GM21423 (cell line): ENCODE results near the gene IL1RAPL1.
"Not testable (repeated sequence)": the region's sequence is repeated elsewhere in the genome, so short reads cannot be mapped to it uniquely, and the experiment has no call there.

Source experiments
- ATAC-seq: cut with Tn5 transposase; IDR thresholded peaks from one replicate; pipeline ENCODE4 v1.9.1; 2021; ENCODE audit warnings: mild to moderate bottlenecking, moderate library complexity; ENCODE audit not compliant: unreplicated experiment

IL1RAPL1 gene

DNA sequence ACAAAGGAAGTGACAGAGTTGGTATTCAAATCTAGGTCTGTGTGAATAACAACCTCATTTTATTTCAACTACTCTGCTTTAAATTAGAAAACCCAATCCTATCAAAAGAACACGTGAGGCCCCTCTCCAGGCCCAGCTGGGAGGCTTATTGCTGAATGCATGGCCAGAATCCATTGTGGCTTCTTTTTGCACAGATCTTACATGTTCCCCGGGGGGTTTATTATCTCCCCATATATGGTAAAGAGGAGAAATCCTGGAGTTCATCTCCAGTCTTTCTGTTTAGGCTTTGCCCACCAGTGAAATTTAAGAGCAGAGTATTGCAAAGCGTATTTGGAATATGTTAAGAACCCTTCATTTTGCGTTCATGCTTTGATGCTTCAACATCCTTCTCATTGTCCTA lies 655.6 kb downstream of the IL1RAPL1 start:
- ATAC-seq = no peak

- ATAC-seq = no peak
Observed at GRCh38 chrX:29243942-29244341, 656.7 kb downstream of the IL1RAPL1 start.

DNA sequence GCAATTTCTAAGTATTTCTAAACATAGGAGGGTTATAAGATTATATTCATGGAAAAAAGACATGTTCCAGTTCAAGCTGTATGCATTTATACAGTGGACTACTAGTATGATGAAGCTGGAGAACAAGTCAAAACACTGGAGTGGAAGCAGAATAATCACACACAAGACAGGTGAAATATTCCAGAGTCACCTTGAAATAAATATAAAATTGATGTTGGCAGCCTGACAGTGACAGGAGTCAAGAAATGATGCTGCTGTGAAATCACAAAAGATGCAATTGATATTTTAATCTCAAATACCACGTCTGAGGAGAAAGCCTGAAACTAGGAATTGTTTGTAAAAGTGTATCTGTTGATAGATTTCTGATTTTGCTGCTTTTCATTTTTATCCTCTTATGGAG lies 667.3 kb downstream of the IL1RAPL1 start:
- ATAC-seq = no peak

- no peak for ATAC-seq
Observed at GRCh38 chrX:29257521-29257920, 670.3 kb downstream of the IL1RAPL1 start.

DNA sequence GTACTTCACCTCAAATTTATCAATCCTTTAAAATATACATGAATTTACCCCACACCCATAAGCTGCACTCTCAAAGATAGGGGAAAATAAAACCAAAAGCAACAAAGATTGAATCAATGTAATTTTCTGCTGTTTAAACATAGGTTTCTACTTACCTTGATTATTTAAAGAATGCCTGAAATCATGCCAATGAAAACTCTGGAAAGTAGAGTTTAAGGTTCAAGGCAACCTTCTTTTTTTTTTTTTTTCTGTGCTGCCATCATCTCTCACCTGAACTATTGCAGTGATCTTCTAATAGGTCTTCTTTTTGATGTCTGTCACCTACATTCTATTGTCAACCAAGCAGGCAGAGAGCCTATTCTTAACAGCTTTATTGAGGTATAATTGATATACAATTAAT lies 682.1 kb downstream of the IL1RAPL1 start:
- no peak for ATAC-seq

DNA sequence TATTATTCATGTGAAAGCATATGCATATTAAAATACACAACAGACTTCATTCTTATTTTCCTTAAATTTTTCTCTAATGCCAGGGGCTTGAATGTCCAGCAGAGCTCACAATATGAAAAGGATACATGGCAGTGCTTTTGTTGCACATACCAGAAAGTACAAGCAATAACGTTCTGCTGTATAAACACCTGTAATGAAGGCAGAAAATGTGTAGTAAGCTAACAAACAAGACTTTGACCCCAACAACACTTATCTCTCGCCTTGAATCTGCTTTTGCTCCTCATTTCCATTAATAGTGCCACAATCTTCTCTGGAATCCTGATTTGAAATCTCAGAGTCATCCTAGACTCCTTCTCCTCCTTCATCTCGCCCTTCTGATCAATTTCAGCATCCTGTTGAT lies 687.3 kb downstream of the IL1RAPL1 start:
- ATAC-seq = no peak

GRCh38 chrX:29275928-29276327 lies 688.7 kb downstream of the IL1RAPL1 start:
- no peak for ATAC-seq

DNA sequence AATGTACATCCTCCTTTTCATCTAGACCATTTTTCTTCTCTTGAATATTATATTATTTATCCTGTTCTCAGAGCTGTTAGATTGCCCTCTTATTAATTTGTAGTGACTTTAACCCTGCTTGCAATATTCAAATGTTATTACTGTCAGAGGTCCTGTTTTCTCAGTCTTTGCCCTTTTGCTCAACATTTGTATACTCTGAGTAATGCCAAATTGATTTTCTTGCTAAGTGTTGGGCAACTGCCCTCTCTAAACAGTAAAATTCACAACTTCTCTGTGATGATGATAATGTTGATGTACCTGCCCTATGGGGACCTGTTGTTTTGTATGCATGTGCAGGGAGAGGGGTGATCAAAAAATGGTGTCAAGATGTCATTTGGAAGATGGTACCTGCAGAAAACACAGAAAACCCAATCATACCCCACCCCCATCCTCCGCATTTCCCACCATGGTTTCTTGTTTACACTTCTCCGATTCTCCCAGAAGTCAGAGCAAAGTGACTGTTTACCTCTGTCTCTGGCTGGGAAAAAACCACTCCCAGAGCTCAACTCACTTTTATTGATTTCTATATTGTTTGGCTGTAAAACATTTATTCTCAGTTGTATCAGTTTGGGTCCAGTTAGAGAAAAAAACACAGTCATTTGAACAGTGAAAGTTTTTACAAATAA lies 694.0 kb downstream of the IL1RAPL1 start:
- no peak for ATAC-seq

DNA sequence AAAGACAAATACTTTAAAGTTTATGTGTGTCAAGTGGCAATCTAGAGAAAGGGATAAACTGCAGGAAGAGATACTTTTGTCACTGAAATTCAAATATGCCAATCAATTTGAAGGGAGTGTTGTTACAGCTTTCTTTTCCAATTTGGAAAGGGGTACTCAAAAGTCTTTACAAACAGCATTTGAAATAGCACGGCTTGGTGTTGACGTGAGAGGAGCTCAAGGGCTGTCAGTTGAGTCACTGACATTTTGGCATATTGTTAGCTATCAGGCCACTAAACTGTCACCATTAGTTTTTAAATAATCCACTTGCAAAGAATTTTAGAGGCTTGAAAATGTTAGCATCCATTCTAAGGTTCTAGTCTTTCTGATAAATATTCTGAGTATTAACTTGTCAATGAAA lies 698.4 kb downstream of the IL1RAPL1 start:
- no peak for ATAC-seq

- ATAC-seq = no peak
Observed at GRCh38 chrX:29295987-29296680, 708.9 kb downstream of the IL1RAPL1 start.

DNA sequence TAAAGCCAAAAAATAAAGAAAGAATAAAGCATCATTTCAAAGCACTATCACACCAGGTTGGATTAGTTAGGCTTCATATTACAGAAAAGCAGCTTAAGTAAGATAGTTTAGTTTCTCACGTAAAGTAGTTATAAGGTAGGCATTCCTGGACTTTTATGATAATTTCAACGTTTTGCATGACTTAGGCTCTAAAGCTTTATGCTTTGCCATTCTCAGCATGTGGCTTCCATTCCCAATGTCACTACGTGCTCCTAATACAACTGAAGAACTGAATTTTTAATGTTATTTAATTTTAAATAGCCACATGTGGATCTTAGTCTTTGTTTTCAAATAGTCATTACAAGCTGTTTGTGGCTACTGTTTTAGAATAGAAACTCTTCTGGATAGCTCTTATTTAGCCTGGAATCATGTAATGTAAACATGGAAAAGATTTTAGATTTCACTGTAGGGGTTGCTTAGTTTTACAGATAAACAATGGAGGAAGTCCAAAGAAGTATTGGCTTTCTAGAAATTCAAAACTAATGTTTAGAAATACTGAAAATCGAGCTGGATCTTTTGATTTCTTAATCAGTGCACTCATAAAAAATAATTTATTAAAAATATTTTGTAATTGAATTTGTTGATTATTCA lies 710.0 kb downstream of the IL1RAPL1 start:
- no peak for ATAC-seq

GRCh38 chrX:29299684-29300083 lies 712.4 kb downstream of the IL1RAPL1 start:
- no peak for ATAC-seq

GRCh38 chrX:29308726-29309125 lies 721.5 kb downstream of the IL1RAPL1 start:
- ATAC-seq = no peak

- no peak for ATAC-seq
Observed at GRCh38 chrX:29315931-29316330, 728.7 kb downstream of the IL1RAPL1 start.

DNA sequence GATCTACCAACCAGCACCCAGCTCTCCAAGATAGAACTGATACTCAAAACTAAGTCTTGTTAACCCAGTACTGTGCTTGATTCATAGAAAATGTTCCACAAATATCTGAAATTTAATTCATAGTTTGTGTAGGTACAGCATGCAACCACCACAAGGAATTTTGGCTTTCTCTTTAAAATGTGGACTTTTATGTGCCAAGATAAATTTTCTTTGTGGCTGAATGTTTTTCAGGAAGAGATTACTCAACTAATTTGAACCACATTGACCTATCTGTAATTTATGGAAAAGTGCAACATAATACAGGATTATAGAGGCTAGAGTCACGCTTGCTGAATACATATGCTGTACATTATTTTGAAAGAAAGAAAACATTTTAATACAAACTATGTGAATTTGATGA lies 730.8 kb downstream of the IL1RAPL1 start:
- no peak for ATAC-seq

- ATAC-seq = not testable (repeated sequence)
Observed at GRCh38 chrX:29332429-29332828, 745.2 kb downstream of the IL1RAPL1 start.

DNA sequence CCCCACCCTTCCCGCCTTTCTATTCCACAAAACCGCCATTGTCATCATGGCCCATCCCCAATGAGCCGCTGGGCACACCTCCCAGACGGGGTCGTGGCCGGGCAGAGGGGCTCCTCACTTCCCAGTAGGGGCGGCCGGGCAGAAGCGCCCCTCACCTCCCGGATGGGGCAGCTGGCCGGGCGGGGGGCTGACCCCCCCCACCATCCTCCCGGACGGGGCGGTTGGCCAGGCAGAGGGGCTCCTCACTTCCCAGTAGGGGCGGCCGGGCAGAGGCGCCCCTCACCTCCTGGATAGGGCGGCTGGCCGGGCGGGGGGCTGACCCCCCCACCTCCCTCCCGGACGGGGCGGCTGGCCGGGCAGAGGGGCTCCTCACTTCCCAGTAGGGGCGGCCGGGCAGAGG lies 745.8 kb downstream of the IL1RAPL1 start:
- not testable (repeated sequence) for ATAC-seq

DNA sequence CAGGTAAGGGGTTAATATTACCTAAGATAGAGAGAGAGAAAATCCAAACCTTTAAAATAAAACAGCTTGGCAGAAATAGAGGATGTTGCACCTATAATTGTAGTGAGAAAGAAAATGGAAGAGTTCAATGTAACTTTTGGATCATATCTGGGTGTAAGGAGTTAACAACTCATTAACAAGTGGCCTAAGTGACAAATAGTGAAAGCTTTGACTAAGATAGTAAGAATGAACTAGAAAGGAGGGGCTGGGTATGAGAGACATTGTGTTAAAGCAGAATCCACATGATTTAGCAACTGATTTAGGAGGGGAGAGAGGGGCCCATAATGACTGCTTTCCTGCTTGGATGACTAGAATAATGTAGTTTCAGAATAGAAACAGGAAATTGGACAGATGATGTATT lies 761.0 kb downstream of the IL1RAPL1 start:
- no peak for ATAC-seq

GRCh38 chrX:29359276-29359675 lies 772.0 kb downstream of the IL1RAPL1 start:
- no peak for ATAC-seq

DNA sequence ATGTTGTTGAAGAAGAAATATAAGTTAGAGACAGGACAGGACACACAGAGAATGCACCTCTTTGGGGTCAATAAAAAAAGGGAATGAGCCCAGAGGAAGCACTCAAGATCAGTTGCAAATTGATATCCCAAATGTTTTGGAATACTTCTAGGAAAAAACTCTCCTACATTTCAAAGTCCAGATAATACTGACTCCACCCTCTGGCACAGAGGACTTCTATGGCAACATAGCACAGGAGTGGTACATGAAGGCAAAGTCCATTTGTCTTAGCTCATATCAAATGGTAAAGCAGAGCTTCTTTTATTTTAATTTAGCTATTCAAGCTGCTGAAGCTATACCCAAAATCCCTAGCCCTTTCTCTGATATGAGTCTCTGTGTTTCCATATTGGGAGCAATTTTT lies 787.5 kb downstream of the IL1RAPL1 start:
- ATAC-seq = not testable (repeated sequence)

GRCh38 chrX:29376584-29376983 lies 789.3 kb downstream of the IL1RAPL1 start:
- no peak for ATAC-seq

DNA sequence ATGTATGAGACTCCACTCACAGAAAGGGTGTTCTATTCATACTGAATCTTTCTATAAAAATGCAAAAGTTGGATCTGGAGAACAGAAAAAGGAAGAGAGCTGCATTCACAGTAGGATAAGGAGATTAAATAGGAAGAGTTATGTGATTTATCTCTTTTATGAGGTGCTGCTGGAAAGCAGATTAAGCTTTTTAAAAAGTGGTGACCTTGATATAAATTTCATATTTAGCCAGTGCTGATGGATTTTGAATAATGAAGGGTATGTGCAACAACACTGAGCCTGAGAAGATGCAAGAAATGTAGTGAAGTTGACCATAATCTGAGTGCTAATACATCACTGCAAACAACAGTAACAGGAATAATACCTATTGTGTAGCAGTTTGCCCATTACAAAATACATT lies 795.6 kb downstream of the IL1RAPL1 start:
- no peak for ATAC-seq
